Activated T-helper 1 cell treated with anti-CD3 and anti-CD28 coated beads, Interleukin-2, amount 50 U/mL, for 16 hours (primary cell): Measurements from ENCODE around the gene POU2F2.

Experiments
- DNase-seq, 2 donors: peaks; one replicate each; pipeline ENCODE4 v3.0.0-alpha.2; 2020; ENCODE audit warnings: low read depth in 1 of 2, low spot score in 1 of 2

The POU2F2 gene

DNA sequence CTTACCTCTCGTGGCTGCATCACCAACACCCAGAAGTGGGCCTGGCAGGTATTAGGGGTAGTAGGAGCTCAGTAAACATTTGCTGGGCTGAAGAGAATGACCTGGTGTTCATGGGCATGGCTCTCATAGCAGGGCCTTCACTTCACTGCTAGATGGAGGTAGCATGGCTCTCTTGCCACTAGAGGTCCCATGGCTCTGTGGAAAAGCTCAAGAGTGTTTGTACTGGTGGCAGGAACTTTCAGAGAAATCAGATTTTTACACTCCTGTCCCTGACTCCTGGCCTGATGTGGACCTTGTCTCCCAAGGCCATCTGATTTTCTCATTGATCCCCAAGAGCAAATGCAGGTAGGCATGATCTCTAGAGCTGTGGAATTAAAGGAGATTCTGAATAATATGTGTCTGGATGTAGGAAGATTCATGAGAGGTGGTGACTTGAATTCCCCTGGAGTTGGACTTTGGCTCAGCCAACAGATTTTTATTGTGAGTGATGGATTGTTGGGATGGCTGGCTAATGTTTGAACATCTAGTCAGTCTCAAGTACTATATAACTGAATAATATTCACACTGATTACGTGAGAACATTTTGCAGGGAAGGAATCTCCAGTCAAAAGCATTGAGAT, 50.6 kb downstream of the POU2F2 start:
- no peak for DNase-seq

DNA sequence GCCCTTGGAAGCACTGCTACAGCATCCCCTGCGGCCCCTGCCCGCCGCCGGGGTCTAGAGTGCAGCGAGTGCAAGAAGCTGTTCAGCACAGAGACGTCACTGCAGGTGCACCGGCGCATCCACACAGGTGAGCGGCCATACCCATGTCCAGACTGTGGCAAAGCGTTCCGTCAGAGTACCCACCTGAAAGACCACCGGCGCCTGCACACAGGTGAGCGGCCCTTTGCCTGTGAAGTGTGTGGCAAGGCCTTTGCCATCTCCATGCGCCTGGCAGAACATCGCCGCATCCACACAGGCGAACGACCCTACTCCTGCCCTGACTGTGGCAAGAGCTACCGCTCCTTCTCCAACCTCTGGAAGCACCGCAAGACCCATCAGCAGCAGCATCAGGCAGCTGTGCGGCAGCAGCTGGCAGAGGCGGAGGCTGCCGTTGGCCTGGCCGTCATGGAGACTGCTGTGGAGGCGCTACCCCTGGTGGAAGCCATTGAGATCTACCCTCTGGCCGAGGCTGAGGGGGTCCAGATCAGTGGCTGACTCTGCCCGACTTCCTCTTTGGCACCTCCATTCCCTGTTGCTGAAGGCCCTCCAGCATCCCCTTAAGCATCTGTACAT, 51.4 kb downstream of the POU2F2 start:
- DNase-seq, result no peak

DNA sequence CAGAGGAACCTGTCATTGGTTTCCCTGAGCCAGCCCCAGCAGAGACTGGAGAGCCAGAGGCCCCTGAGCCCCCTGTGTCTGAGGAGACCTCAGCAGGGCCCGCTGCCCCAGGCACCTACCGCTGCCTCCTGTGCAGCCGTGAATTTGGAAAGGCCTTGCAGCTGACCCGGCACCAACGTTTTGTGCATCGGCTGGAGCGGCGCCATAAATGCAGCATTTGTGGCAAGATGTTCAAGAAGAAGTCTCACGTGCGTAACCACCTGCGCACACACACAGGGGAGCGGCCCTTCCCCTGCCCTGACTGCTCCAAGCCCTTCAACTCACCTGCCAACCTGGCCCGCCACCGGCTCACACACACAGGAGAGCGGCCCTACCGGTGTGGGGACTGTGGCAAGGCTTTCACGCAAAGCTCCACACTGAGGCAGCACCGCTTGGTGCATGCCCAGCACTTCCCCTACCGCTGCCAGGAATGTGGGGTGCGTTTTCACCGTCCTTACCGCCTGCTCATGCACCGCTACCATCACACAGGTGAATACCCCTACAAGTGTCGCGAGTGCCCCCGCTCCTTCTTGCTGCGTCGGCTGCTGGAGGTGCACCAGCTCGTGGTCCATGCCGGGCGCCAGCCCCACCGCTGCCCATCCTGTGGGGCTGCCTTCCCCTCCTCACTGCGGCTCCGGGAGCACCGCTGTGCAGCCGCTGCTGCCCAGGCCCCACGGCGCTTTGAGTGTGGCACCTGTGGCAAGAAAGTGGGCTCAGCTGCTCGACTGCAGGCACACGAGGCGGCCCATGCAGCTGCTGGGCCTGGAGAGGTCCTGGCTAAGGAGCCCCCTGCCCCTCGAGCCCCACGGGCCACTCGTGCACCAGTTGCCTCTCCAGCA, 52.1 kb downstream of the POU2F2 start:
- DNase-seq, result no peak

DNA sequence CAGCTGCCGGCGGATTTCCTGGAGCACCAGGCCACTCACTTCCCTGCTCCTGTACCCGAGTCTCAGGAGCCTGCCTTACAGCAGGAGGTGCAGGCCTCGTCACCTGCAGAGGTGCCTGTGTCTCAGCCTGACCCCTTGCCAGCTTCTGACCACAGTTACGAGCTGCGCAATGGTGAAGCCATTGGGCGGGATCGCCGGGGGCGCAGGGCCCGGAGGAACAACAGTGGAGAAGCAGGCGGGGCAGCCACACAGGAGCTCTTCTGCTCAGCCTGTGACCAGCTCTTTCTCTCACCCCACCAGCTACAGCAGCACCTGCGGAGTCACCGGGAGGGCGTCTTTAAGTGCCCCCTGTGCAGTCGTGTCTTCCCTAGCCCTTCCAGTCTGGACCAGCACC, 53.0 kb downstream of the POU2F2 start:
- DNase-seq, result no peak

DNA sequence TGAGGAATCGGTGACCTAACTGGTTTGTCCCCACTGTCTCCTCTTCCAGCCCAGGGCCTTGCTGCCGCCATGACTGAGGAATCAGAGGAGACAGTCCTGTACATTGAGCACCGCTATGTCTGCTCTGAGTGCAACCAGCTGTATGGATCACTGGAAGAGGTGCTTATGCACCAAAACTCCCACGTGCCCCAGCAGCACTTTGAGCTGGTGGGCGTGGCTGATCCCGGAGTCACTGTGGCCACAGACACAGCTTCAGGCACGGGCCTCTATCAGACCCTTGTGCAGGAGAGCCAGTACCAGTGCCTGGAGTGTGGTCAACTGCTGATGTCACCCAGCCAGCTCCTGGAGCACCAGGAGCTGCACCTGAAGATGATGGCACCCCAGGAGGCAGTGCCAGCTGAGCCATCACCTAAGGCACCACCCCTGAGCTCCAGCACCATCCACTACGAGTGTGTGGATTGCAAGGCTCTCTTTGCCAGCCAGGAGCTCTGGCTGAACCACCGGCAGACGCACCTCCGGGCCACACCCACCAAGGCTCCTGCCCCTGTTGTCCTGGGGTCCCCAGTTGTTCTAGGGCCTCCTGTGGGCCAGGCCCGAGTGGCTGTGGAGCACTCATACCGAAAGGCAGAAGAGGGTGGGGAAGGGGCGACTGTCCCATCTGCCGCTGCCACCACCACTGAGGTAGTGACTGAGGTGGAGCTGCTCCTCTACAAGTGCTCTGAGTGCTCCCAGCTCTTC, 53.5 kb downstream of the POU2F2 start:
- DNase-seq, result no peak

DNA sequence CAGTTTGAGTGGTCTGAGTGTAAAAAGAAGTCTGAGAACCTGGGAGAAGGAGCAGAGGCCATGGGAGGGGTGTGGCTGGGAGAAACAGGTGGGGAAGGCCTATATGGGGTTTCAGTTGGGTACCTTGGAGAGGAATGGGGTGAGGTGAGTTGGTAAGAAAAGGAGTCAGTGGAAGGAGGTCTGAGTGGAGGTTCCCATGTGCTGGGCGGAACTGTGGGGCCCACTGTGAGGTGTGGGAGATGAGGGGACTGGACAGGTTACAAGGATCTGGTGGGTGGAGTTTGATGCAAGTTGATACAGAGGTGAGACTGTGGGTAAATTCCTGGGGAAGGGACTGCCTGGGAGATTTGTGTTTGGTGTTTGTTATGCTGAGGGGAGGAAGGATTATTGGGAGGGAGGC, 54.2 kb downstream of the POU2F2 start:
- no peak for DNase-seq

DNA sequence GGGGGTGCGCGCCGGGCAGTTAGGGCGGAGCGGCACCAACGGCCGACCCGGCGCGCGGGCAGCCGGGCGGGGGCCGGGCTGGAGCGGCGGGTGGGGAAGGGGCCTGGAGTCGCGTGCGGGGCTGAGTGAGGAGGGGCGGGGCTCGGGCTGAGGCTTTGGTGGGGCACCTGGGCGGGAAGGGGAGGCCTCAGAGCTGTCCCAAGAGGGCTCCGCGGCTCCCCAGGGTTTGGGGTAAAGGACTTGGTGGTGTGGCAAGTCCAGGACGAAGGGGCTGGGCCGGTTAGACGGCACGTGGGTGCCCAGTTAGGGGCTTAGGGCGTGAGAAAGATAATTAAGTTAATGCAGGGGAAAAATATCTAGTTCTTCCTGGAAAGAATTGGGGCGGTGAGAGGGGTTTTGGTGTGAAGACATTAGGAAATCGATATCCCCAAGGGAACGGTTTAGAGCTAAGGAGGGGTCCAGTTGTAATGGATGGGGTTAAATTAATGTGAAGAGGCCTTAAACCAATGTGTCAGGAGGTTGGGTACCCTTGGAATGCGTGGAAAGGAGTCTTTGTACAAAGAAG, 55.8 kb downstream of the POU2F2 start:
- peak in 1 of 2 donors; percentile 10 for DNase-seq

DNA sequence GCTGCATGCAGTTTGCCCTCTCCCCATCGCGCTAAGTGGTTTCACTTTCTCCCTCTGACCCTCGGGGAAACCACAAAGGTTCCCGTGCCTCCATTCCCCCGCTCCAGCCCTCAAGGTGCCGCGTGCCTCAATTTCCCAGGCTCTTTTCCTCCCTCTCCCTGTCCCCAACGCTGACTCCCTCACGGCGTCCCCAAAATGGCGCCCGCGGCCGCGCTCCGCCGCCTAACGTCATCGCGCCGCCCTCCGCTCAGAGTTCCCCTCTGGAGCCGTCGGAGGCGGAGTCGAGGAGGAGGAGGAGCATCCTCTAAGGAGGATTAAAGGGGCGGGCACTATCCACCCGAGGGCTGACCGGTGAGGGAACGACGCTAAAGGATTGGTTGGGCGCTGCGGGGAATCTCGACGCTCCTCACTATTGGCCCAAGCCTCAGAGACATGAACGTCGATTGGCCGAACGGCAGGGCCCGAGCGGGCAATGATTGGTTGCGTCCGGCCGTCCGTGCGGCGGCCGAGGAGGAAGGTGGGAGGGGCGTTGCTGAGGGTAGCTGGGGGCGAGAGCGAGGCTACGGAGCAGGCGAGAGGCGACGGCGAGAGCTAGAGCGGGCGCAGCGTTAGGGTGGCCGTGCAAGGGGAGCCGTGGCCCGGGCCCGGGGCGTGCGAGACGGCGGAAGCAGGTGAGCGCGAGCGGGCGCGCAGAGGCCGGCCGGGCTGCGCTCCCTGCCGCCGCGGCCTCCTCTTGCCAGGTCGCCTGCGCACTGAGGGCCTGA, 56.4 kb downstream of the POU2F2 start, which contains the start of gene ZNF574:
Gene ZNF574, plus strand, starts transcription at position 551 of the 764 bp plus-strand sequence. CDS start 2,441 bp downstream, outside the sequence.
- DNase-seq, result peak; percentile 95 to 96

DNA sequence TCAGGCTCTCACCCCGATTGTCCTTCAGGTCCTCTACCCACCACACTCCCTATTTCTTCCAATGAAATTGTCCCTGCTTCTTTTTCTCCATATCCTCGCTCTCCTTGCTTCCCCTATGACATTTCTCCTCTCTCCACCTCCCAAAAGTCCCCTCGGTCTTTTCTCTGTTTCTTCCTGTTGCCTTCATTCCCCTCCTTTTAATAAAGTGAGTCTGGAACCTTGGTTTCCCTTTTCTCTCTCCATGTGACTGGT, 57.0 kb downstream of the POU2F2 start:
- DNase-seq, result no peak

DNA sequence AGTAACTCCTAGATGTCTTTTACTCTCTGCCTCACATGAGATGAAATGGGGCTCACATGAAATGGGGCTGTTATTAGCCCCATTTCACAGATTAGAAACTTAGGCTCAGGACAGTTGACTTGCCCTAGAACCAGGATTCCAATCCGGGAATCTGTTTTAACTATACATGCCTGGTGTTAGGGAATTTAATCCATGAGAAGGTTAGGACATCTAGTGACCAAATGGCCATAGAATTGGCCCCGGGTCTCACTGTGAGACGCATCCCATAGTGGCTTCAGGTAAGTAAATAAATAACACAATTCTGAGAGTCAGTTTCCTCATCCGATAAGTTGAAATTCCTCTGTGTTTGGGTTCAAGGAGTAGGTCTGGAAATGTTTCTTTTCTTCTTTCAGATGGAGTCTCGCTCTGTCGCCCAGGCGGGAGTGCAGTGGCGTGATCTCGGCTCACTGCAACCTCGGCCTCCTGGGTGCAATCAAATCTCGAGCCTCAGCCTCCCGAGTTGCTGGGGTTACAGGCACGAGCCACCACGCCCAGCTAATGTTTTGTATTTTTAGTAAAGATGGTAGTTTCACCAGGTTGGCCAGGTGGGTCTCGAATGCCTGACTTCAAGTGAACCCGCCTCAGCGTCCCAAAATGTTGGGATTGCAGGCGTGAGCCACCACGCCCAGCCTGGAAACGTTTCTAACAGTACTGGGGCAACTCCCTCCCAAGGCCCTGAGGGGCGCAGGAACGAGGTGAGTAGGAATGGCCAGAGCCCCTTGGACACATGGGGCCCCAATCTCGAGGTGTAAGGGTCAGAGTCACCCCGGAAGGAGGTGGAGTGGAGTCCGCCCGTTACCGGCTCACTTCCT, 57.5 kb downstream of the POU2F2 start:
- no peak for DNase-seq

DNA sequence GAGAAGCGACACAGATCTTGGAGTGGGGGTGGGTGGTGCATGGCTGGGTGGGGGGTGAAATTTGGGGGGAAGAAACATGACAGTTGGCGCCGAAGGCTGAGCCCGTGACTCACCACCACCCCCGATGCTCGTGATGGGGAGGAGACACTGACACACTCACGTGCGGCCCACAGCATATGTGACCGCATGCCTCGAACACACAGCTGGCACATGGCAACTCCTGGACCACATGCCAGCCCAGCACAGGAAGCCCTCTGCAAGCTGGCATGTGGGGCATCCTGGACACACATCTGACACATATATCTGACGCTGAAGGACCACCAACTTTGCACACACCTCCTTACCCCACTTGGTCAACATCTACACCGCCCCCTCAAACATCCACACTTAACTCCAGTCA, 61.0 kb downstream of the POU2F2 start:
- DNase-seq, result no peak

DNA sequence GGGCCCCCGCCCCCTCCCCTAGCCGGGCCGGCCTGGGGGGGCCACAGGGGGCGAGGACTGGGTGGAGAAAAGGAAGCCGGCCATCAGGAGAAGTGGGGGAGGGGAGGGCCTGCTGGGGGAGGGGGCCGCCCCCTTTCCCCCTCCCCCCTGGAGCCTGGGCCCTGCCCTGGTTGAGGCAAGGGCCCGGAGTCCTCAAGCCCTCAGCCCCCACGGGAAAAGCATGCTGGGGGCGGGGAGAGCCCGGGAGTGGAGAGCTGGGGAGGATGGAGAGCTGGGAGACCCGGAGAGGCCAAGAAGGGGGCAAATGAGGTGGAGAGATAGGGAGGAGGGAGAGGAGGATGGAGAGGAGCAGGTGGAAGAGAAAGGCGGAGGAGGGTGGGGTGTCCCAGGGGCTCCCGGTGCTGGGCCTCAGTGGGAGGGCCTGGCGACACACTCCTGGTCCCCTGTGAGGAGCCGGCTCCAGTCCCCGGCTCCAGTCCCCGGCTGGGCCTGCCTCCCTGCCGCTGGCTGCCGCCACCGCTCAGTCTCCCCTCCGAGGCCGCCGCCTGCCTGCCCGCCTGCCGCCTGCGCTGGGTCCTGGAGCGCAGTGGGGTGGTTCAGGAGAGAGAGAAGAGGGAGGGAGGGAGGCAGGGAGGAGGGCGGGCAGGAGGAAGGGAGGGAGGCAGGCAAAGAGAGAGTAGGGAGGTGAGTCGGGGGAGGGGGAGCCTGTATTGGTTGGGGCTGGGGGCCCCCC, 62.5 kb downstream of the POU2F2 start, which contains the start of gene GRIK5:
Gene GRIK5, minus strand, starts transcription at position 588 of the 733 bp plus-strand sequence. CDS start 4,436 bp downstream, outside the sequence.
- no peak for DNase-seq

DNA sequence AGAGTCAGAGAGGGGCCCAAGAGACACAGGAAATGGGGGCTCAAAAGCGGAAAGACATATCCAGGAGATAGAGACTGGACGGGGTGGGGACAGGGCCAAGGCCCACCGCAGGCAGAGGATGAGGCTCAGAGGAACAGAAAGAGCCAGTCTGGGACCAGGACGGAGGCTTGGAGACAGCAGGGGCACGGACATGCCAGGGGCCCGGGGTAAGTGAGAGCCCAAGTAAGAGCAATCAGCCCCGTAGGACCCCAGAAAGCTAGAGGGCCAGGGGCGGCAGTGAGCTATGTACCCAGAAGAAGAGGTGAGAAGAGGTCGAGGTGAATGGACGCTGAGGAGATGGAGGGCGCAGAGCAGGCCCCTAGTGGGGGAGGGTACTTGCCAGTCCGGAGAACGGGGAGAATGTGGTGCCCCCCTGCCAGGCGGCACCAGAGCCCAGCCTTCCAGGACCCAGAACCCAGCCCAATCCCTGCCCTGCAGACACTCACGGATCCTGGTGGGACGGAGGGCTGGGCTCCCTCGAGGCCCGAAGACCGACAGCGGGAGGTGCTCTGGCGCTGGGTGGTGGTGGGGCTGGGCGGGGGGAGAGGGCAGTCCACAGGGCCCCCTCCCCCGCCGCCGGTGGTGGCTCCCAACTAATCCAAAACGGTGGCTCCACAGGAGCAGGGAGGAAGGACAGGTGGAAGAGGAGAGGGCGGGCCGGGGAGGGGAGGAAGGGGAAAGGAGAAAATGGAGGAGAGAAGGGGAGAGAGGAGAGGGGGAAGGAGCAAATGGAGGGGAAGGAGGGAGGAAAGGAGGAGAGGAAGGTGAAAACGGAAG, 63.3 kb downstream of the POU2F2 start:
- no peak for DNase-seq

DNA sequence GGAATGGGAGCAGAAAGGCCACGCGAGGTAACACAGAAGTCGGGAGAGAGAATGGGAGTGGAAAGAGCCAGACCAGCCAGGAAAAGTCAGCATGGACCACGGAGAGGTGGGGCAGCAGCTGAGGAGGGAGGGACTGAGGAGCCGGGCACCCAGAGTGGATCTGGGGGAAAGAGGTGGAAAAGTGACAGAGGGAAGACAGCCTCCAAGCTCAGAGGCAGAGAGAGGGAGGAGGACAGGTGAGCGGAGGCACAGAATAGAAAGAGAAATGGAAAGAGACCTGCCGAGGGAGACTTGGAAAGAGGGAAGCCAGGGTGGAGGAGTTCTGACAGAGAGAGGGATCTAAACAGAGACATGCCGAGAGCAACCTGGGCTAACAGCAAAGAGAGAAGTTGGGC, 63.9 kb downstream of the POU2F2 start:
- DNase-seq, result no peak

DNA sequence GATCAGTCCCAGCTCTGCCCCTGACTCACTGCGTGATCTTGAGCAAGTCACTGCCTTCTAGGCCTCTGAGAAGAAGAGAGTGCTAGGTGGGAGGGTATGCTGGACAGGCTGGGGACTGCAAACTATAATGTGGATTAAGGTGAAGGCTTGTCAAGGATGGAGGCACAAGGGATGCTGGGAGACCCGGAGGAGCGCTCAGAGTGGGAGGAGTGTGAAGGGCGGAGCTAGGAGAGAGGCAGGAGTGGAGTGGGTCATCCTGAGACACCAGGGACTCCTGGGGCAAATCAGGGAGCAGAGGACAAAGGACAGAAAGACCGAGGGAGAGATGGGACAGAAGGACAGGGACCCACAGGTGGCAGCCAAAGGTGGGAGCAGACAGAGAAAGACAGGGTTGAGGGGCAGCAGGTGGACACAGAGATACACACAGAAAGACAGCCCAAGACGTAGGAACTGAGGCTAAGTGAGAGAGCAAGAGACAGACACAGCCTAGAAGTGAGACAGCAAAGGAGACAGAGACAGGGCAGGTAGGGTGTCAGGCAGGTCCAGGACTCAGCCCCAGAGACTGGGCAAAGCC, 64.8 kb downstream of the POU2F2 start:
- no peak for DNase-seq

DNA sequence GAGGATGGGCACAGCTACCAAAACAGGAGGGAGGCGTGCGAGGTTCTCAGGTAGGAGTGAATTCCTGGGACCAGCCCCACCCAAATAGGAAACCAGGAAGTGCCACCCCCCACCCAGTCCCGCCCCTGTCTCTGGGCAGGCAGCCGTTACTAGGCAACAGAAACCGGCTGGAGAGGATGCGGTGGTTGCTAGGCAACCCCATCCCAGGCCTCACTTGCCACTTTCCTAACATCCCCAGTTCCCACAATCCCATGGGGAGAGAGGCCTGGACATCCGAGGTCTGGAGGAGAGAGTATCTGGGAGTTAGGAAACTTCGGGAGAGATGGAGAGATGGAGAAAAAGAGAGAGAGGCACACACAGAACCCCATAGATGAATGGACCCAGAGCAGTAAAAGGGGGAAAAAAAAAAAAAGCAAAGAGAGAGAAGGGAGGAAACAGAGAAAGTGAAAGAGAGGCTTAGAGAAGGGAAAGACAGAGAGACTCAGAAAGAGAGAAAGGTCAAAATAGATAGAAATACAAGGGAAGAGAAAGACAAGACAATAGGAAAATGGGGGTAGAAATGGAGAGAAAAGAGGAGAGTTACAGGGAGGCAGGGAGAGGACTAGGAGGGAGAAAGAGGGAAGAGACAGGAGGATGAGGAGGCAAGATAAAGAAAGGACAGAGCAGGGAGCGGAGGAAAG, 66.0 kb downstream of the POU2F2 start:
- no peak for DNase-seq

DNA sequence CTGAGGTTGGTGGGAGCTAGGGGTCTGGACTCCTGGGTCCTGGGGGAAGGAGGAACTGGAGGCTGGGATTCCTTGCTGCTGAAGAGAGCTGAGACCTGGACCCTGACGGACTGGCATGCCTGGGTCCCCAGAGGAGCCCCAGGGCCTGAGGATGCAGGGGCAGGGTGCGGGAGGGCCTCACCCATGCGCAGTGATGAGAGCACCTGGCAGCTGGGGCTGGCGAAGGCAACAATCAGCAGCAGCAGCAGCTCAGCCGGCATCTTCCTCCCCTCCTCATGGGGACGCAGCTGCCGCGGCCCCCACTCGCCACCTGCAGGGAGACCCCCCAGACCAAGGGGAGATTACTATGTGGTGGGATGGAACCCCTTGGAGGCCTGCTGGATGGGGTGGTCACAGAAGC, 66.7 kb downstream of the POU2F2 start:
- no peak for DNase-seq
